ENCODE data around the gene KL. TPM values are rescaled to one million over a fixed set of nuclear protein-coding genes. Genes with fewer than 3 reads are reported as not detected.

The KL gene
- total RNA-seq, 4 donors from 2014 or later: 1.3 to 1.6 (median 1.4) TPM

GRCh38 chr13:33069365-33069764, 53.1 kb downstream of the KL start:
- H3K4me3 ChIP-seq: no peak overlapping the region
- H3K4me1 ChIP-seq: no peaks in the 10 kb centered on the region
- H3K27me3 ChIP-seq: no peaks in the 10 kb centered on the region
- H3K36me3 ChIP-seq: no peaks in the 10 kb centered on the region
- DNase-seq: no peak
- intact Hi-C loops (cut with DNase I; ENCODE audit: low total_unique reads): no loop called here
- no peaks in the 10 kb centered on the region for H3K9me3 ChIP-seq
- no peak for TF ChIP-seq POLR2A (IDR thresholded peaks at IDR 0.05)
- TF ChIP-seq, protein P1, sequence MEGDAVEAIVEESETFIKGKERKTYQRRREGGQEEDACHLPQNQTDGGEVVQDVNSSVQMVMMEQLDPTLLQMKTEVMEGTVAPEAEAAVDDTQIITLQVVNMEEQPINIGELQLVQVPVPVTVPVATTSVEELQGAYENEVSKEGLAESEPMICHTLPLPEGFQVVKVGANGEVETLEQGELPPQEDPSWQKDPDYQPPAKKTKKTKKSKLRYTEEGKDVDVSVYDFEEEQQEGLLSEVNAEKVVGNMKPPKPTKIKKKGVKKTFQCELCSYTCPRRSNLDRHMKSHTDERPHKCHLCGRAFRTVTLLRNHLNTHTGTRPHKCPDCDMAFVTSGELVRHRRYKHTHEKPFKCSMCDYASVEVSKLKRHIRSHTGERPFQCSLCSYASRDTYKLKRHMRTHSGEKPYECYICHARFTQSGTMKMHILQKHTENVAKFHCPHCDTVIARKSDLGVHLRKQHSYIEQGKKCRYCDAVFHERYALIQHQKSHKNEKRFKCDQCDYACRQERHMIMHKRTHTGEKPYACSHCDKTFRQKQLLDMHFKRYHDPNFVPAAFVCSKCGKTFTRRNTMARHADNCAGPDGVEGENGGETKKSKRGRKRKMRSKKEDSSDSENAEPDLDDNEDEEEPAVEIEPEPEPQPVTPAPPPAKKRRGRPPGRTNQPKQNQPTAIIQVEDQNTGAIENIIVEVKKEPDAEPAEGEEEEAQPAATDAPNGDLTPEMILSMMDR (IDR thresholded peaks at IDR 0.05 in 4 of 5, conservative IDR thresholded peaks at IDR 0.05 in 1 of 5): peak in 1 of 5 experiments; percentile 35
- ATAC-seq: no peak
- H3K27ac ChIP-seq: no peak overlapping the region
- in situ Hi-C loops (cut with MboI; ENCODE audit: low sequenced_read_pairs in 4 of 4): no loop called here

- Histone ChIP-seq H3K9me3 (no peaks in the 10 kb centered on the region), H3K27ac (no peak overlapping the region), H3K4me1 (no peaks in the 10 kb centered on the region), H3K4me3 (no peak overlapping the region), H3K36me3 (no peaks in the 10 kb centered on the region), H3K27me3 (no peaks in the 10 kb centered on the region)
- ATAC-seq (no peak), DNase-seq (no peak)
- in situ Hi-C loops (cut with MboI; ENCODE audit: low sequenced_read_pairs in 4 of 4) (no loop called here), intact Hi-C loops (cut with DNase I; ENCODE audit: low total_unique reads) (no loop called here)
- no peak for TF ChIP-seq POLR2A (IDR thresholded peaks at IDR 0.05)
- TF ChIP-seq, protein P1 (IDR thresholded peaks at IDR 0.05 in 4 of 5, conservative IDR thresholded peaks at IDR 0.05 in 1 of 5): no peak
These were observed 54.5 kb downstream of the KL start for GRCh38 chr13:33070713-33071112.

GRCh38 chr13:33072282-33072681, 56.1 kb downstream of the KL start:
- no peak for TF ChIP-seq POLR2A (IDR thresholded peaks at IDR 0.05)
- TF ChIP-seq, protein P1 (IDR thresholded peaks at IDR 0.05 in 4 of 5, conservative IDR thresholded peaks at IDR 0.05 in 1 of 5): no peak
- ATAC-seq: no peak
- intact Hi-C loops (cut with DNase I; ENCODE audit: low total_unique reads): no loop called here

GRCh38 chr13:33072759-33073158, 56.5 kb downstream of the KL start:
- H3K36me3 ChIP-seq: no peaks in the 10 kb centered on the region
- H3K27me3 ChIP-seq: no peaks in the 10 kb centered on the region
- no peaks in the 10 kb centered on the region for H3K9me3 ChIP-seq
- in situ Hi-C loops (cut with MboI; ENCODE audit: low sequenced_read_pairs in 4 of 4): no loop called here
- intact Hi-C loops (cut with DNase I; ENCODE audit: low total_unique reads): no loop called here
- TF ChIP-seq, protein P1 (IDR thresholded peaks at IDR 0.05 in 4 of 5, conservative IDR thresholded peaks at IDR 0.05 in 1 of 5): no peak
- TF ChIP-seq POLR2A (IDR thresholded peaks at IDR 0.05): no peak
- H3K27ac ChIP-seq: no peak overlapping the region
- no peaks in the 10 kb centered on the region for H3K4me1 ChIP-seq
- no peak overlapping the region for H3K4me3 ChIP-seq
- no peak for DNase-seq
- ATAC-seq: no peak

More at GRCh38 chr13:33072282-33072681, 56.1 kb downstream of the KL start:
- DNase-seq: no peak
- Histone ChIP-seq H3K4me3 (no peak overlapping the region), H3K9me3 (no peaks in the 10 kb centered on the region), H3K36me3 (no peaks in the 10 kb centered on the region), H3K4me1 (no peaks in the 10 kb centered on the region), H3K27me3 (no peaks in the 10 kb centered on the region), H3K27ac (no peak overlapping the region)
- in situ Hi-C loops (cut with MboI; ENCODE audit: low sequenced_read_pairs in 4 of 4): no loop called here

DNA sequence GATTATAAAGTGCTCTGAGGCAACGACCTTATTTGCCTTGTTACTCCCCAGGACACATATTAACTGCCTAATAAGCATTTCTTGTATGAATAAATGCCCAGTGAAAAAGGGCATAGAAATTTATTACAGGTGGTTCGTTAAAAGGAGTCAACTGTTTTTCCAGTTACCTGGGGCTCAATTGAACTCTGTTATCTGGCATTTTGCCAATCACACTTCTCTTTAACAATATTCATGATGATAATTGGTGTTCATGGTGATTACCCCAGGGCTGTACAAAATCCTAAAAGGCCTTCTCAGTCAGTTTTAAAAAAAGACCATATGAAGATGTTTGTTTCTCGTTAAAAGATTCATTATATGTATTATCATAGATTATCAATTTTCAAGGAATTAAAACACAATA, 57.1 kb downstream of the KL start:
- in situ Hi-C loops (cut with MboI; ENCODE audit: low sequenced_read_pairs in 4 of 4): no loop called here
- no peaks in the 10 kb centered on the region for H3K36me3 ChIP-seq
- H3K4me1 ChIP-seq: peaks cover 0 to 4% of the 10 kb centered on the region in 2 donors
- ATAC-seq: no peak
- TF ChIP-seq, protein P1 (IDR thresholded peaks at IDR 0.05 in 4 of 5, conservative IDR thresholded peaks at IDR 0.05 in 1 of 5): no peak
- TF ChIP-seq POLR2A (IDR thresholded peaks at IDR 0.05): no peak
- H3K4me3 ChIP-seq: no peak overlapping the region
- no peaks in the 10 kb centered on the region for H3K9me3 ChIP-seq
- no peaks in the 10 kb centered on the region for H3K27me3 ChIP-seq
- no peak overlapping the region for H3K27ac ChIP-seq
- DNase-seq: no peak
- intact Hi-C loops (cut with DNase I; ENCODE audit: low total_unique reads): no loop called here

Data from gastrocnemius medialis (tissue), 4 donors.